ENCODE results near the gene TEX11.

GRCh38 chrX:70834589-70834988, 73.9 kb downstream of the TEX11 start:
- TF ChIP-seq CTCF (IDR thresholded peaks at IDR 0.05): no peak
- no peak for TF ChIP-seq POLR2AphosphoS5 (IDR thresholded peaks at IDR 0.05; ENCODE audit: insufficient read depth in 1 of 2, low read depth in 1 of 2)

All from vagina (tissue), 2 donors.